GM19193 (cell line): Measurements from ENCODE around the gene DNAH10.

Experiments used
- POLR2A ChIP-seq: IDR thresholded peaks from 4 replicates; pipeline ENCODE4 v1.6.1; 2011; ENCODE audit not compliant: insufficient read depth, insufficient read length; ENCODE audit errors: extremely low read depth

The DNAH10 gene

DNA sequence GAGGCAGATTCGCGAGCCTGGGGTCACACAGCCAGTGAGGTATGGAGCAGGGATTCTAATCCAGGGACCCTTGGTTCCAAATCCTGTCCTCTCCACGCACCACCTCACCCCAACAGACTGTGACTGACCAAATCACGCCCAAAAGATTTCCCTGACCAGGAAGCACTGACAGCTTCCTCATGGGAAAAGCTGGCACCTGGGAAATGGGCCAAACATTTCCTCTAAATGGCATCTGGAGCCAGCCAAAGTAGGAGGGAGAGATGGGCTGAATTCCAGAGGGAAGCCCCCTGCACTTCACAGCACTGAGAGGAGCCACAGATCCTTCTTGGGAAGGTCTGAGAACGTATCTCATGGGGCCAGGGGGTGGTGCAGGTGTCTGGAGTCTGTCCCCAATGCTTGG lies 181.7 kb downstream of the DNAH10 start:
- TF ChIP-seq POLR2A, result no peak

DNA sequence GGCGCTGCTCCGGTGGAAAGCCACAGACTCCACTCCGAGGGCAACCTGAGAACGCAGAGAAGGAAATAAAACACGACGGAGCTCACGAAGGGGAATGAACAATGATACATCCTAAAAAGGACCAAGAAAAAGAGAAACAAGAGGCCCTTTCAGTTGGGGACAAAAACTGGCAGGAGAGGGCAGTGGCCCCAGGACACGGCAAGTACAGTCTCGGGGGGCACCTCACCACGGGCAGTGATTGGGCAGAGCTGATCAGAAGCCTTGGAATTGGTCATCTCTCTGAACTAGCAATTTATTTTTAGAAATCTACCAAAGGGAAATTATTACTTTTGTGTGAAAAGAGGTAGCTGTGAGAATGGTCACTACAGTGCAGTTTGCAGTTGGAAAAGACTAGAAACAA lies 182.6 kb downstream of the DNAH10 start:
- TF ChIP-seq POLR2A, result no peak

DNA sequence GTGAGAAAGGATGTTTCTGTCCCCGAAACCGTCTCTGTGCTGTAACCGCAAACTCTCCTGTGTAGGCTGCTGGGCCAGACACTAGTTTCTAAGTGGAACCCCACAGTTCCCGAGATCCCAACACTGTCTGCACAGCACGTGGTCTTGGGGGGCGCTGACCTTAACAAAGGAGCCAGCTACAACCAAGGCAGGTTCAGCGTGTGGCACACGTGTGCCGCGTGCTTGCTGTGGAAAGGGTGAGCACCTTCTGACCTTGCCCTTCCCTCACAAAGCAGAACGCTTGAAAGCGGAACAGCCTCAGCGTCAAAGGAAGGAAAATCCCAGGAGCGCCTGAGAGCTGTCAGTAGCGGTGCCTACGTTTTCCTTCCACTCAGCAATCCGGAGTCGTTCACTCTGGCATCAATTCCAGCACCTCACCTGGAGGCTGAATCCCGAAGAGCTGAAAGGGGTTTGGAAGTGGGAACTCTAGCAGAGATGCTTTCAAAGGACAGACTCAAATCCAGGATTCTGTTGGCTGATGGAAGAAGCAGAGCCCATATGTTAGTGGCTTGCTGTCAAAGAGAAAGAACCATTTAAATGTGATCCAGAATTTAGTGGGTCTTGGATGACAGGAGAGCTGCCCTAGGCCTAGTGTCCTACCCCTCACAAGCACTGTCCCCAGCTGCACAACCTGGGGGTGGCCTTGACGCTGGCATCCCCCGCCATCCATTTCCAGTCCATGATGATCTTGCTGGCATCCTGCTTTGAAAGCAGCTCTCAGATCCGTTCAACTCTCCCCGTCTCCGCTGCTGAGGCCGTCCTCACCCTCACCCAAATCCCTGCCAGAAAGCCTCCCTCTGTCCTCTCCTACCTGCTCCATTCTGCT lies 183.4 kb downstream of the DNAH10 start:
- no peak for TF ChIP-seq POLR2A

DNA sequence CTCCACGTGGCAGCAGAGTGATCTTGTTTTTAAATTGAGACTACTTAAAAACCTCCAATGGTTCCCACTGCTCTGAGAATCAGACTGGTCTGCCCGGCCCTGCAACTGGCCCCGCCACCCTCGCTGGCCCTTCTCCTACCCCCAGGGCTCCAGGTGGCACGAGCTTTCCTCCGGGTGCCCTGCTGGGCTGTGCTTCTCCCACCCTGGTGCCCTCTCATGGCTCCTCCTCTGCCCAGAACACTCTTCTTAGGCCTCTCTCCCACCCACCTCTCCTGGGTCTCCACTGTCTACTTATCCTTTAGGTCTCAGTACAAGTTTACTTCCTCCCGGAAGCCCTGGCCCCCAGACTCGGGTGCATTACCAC lies 184.0 kb downstream of the DNAH10 start:
- no peak for TF ChIP-seq POLR2A

DNA sequence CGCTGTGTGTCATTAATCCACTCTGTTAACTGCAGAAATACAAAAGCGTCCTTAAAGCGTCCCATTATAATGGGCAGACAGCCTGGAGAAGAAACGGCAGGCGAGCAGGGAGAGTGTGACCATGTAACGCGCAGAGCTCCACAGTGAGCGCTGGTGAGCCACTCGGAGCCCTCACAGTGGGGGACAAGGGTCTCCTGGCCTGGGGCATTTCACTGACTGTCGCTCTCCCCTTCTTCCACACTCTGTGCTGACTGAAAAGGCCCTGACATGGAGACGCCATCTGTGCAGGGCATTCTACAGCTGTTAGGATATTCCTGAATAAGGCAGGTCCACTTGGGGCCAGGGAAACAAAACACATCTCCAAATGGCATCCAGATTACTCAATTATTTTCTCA lies 186.3 kb downstream of the DNAH10 start:
- no peak for TF ChIP-seq POLR2A

DNA sequence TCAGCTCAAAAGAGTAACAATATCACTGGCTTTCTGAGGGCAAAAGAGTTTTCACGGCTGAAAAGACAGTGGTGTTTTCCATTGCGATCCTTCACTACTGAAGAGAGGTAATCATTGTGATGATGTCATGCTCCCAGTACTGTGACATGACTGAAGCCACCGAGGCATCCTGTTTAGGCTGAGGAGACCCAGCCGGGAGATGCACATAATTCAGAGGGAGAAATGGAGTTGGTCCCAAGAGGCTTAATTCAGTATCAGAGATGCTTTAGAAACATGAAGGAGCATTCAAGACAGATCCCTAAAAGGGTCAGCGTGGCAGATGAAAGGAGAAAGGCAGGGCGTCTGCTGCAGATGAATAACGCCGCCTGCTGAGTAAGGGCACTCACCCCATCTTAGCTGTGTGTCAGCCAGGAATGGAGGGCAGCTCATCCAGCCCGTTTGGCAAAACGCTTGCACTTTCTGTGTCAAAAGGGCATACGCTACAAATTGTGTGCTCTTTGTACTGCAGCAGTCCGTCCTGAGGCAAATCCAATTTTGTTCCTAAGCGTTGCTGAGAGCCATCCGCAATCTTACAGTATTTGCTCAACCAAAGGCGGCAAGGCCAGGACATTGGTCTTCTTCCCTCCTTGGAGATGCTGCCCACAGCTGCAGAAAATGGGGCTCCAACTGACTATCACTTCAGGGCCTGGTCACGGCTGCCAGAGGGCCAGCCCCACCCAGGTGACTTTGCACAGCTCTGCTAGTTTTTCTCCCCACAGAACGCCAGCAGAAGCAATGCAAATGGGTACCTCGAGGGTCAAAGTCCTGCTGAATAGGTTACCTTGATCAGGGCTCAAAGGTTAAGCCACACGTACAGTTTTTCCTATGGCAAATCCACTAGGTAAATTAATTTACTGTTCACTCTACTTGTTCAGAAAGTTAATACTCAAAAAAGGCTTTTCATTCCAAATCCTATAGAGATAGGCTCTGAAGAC lies 187.0 kb downstream of the DNAH10 start:
- no peak for TF ChIP-seq POLR2A

DNA sequence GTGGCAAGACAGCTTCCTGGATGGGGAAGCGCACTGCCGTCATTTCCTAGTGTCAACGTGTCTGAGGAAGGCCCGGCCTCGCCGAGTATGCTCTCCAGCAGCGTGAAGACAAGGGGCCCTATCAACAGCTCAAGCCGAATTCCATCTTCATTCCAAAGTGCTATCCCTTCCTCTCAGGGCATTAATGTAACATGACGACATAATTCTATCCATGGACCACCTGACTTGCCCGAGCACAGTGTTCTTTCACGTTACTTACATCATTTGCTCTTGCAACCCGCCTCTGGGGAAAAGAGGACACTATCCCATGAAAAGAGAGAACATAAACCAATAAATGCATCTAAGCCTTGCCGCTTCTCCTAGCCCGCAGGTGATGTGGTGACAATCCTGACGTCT lies 187.7 kb downstream of the DNAH10 start:
- no peak for TF ChIP-seq POLR2A

DNA sequence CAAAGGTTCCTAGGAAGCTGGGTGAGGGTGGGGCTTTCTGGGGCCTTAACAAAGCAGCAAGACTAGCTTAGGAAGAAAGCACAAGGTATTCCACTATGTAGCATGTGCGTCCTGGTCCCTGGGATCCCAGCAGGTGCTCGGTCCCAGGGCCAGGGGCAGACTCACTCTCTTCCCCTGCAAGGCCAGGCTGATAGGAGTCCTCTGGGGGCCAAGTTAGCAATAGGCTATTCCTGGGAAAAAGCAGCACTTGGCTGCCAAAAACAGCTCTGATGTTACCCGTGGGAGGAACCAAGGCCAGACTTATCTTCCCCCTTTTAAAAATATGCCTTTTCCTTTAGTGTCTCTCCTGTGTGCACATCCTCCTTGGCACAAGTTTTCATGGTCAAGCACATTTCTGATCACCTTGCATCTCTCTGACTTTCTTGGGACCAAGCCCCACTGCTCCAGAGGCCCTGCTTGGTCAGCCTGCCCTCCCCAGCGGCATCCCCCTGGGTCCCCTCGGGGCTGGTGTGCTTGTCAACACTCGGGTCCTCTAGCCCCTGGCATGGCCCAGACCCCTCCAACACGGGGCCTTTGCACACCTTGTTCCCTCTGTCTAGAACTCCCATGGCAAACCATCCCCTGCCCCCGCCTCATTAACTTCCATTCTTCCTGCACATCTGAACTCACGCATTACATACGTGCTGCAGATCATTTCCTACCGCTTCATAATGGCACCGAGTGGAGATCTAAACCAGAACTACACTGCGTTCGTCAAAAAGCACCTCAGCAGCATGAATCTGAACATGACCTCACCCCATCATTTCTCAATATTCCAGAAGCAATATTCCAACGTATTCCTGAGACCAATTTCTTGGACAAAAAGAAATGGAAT lies 188.6 kb downstream of the DNAH10 start:
- TF ChIP-seq POLR2A, result no peak

DNA sequence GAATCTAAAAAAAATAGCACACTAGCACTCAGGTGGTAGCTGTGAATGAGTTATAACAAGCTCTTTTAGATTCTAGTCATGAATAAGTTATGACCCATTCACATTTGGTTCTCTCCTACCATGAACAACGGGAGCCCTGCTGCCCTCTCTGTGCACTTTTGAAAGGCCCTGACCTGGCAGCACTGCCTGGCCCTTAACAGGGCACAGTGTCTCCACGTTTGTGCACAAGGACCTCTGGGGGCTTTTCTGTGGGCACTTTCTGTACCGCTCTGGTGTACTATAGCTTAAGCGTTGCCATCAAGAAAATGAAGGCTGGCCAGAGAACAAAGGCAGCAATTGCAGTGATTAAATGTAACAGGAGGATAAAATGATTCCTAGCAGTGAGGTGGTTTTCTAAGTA lies 189.4 kb downstream of the DNAH10 start:
- TF ChIP-seq POLR2A, result no peak

DNA sequence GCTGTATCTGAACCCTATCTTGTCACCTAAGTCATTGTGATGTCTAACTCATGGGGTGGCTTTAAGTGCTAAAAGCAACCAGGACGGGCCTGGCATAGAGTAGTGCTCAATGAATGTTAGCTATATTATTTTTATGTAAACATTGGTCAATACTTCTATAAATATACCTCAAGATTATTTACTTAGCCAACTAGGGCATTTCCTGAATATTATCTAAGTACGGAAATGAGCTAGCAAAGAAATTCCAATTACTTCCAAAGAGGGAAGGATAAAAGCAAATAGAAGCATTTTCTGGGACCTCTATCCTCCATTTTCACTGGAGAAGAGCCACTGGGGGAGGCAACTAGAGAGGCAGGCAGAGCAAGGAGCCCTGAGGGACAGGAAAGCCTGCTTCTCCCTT lies 189.9 kb downstream of the DNAH10 start:
- TF ChIP-seq POLR2A, result no peak

DNA sequence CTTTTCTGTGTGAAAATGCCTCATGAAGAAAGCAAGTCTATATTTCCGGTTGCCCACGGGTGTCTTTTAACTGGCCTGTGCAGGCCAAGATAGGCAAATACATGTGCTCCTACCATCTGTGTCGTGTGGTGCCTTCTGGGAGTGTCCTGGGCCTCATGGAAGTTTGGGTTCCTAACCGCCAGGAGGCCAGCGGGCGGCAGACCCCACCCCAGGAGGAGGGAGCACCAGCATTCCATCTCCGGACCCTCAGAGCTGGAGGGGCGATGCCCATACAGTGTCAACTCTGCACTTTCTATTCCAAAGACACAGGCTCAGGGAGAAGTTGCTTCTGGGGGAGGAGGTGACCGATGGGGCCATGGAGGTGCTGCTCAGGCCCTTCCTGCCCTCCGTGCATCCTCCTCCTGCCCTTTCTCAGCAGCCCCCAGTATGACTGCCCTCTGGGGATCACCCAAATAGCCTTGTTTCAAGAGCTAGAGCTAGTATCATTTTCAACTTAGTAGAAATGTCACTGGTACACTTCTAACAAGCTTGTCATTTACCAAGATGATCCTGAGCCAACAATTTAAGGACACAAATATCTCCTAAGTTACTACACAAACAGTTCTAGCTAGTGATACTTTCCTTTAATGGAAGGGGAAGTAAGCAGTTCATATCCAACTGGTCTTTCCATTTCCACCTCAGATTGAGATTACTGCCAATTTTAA lies 192.7 kb downstream of the DNAH10 start:
- no peak for TF ChIP-seq POLR2A

DNA sequence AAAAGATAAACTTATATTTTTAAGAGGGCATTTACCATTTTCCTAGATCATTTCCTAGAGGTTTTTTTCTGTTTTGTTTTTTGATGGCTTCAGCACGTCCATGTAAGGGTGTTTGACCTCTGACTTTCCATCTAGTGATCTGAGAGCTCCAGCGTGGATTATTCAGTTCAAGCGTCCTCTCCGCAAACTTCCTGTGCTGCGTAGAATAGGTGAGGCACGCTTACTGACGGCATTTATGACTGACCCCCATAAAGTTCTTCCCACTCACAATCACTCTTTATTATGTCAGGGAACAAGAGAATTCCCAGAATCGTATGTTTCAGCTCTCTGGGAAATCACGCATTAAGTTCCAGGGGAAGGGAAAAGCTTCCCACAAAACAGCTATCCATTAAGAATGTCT lies 194.1 kb downstream of the DNAH10 start:
- no peak for TF ChIP-seq POLR2A

DNA sequence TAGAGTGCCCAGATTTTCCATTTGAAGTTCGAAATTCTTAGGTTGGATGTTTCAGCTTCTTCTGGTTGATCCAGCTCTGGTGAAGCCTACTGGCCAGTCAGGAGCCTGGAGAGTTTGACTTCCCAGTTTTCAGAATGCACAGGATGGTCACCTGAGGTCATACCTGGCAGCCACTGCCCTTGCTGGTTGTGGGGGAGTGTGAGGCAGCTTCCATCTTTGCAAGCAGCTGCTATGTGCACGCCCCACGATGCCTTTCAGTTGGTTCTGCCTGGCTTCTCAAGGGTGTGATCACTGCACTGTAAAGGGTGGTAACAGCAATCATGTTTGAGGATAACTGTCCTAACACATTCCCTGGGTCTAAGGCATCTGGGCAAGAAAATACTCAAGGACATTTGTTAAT lies 195.1 kb downstream of the DNAH10 start:
- no peak for TF ChIP-seq POLR2A

DNA sequence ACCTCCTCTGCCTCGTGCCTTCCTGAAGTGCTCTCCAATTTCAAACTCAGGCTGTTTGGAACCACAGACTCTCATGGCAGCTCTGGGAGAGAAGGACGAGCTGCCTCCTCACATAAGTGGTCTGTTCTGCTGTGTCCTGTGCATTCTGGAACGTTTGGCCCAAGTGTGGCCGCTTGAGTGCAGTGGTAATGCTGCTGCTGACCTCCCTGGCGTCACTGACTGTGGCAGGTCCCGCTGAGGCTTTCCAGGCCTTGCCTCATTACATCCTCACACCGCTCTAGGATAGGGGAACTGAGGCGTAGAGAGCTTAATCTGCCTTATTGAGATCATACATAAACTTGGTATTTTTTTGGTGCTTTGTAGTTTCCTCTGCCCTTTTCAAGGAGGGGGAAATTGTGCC lies 196.4 kb downstream of the DNAH10 start:
- TF ChIP-seq POLR2A, result no peak
